Measurements from ENCODE around the gene LAMC3.

GRCh38 chr9:130994135-130995085 is 14.6 kb upstream of the LAMC3 start:
- no peak for TF ChIP-seq POLR2A (IDR thresholded peaks at IDR 0.05)
- TF ChIP-seq CTCF (IDR thresholded peaks at IDR 0.05): no peak
- TF ChIP-seq POLR2AphosphoS5 (IDR thresholded peaks at IDR 0.05): no peak
- TF ChIP-seq EP300 (IDR thresholded peaks at IDR 0.05): no peak
